Endometrium (tissue), 2 donors: ENCODE results near the gene YTHDF2.
"Not testable (repeated sequence)": the region's sequence is repeated elsewhere in the genome, so short reads cannot be mapped to it uniquely, and the experiment has no call there.

Experiments used
- FAIRE-seq: peaks from 2 replicates; lab custom pipeline; 2012; peaks lifted over from hg19 to GRCh38; lab: Jason Lieb, UNC
- donor health status: control.
- donor health status: control.

The YTHDF2 gene

GRCh38 chr1:28736450-28737306 is at the start of gene YTHDF2:
YTHDF2 (plus strand) TSS chr1:28736940; CDS start chr1:28737121, 181 bp downstream.
- no peak for FAIRE-seq

GRCh38 chr1:28691627-28692026 is 45.1 kb upstream of the YTHDF2 start:
- not testable (repeated sequence) for FAIRE-seq

GRCh38 chr1:28703629-28704028 is 33.1 kb upstream of the YTHDF2 start:
- FAIRE-seq = peak; percentile 60

- FAIRE-seq = no peak
Observed at GRCh38 chr1:28716336-28716735, 20.4 kb upstream of the YTHDF2 start.

GRCh38 chr1:28718166-28718565 is 18.6 kb upstream of the YTHDF2 start:
- FAIRE-seq = no peak

- no peak for FAIRE-seq
Observed at GRCh38 chr1:28718586-28719331, 18.0 kb upstream of the YTHDF2 start.

DNA sequence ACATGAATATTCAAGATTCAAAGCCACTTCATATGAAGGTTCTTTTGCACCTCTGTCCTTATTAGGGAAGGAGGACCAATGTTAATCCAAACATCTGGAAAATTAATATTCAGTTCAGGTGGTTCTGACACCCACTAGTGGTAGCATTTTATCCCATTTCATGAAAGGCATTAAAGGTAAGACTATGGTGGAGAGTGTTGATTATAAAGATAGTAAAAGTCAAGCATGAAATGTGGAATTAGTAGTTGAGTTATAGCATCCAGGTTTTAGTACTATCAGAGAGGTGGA is 17.5 kb upstream of the YTHDF2 start:
- FAIRE-seq = no peak

DNA sequence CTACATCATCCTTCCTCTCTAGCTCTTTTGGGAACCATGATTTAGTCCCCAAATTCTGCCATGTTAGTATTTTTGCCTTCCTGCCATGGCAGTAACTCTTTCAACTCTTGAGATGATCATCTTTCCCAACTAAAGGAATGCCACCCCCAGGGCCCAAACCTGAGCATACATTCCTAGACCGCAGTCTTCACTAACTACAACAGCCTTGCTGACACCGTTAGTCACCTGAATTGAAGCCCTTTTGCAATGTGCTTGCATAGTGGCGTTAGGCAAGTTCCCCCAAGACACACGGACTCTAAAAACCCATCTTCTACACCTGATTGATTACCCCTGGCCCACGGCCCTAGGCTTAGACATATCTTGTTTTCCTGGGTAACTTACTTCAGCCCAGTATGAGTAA is 16.4 kb upstream of the YTHDF2 start:
- no peak for FAIRE-seq

DNA sequence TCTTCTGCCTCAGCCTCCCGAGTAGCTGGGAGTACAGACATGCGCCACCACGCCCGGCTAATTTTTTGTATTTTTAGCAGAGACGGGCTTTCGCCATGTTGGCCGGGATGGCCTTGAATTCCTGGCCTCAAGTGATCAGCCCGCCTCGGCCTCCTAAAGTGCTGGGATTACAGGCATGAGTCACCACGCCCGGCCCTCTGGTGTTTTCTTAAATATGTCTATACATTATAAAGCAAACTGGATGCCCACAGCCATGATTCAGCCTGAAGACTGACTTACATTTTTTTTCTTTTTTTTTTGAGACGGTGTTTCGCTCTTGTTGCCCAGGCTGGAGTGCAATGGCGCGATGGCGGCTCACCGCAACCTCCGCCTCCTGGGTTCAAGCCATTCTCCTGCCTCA is 14.8 kb upstream of the YTHDF2 start:
- not testable (repeated sequence) for FAIRE-seq

DNA sequence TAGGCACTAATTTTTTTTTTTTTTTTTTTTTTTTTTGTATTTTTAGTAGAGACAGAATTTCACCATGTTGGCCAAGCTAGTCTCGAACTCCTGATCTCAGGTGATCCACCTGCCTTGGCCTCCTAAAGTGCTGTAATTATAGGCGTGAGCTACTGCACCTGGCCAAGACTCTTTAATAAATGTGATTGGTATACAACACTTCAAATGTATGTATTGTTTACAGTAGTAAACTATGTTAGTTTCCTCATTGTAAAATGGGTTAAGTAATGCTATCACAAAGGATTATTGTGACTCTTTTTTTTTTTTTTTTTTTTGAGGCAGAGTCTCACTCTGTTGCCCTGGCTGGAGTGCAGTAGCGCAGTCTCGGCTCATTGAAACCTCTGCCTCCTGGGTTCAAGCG is 11.4 kb upstream of the YTHDF2 start:
- not testable (repeated sequence) for FAIRE-seq

- no peak for FAIRE-seq
Observed at GRCh38 chr1:28735961-28736449, 735 bp upstream of the YTHDF2 start.

DNA sequence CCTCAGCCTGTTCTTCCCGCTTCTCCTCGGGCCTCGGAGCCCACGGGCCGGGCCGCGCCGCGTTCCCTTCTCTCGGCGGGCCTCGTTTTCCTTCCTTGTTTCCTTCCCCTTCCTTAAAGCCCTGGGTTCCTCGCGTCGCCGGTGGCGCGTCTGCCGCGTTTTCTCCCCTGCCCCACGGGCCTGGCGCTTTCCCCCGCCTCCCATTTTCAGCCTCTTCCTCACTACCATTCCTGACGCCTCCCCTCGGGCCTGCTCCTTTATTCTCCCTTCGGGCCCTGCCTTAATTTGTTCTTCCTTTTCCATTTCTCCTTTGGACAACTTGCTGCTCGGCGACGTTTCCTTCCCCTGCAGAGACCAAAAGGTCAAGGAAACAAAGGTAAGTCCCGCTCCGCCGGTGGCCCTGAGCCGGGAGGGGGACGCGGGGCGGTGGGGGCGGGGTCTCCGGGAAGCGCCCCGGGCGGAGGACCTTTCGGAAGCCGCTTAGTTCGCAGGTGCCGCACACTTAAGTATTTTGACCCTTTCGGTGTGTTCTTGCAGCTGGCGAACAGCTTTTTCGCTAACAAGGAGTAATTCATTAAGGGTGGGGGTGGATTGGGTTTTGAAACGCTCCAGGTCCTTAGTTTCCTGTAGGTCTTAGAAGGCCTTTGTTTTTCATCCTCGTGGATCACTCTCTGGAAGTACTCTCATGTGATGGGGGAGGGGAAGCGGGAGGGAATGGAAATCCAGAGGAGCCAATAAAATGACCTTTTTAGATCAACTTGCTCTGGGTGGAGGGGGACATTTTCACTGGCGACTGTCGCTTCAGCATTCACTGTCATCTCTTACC is 780 bp downstream of the YTHDF2 start:
- FAIRE-seq = no peak

DNA sequence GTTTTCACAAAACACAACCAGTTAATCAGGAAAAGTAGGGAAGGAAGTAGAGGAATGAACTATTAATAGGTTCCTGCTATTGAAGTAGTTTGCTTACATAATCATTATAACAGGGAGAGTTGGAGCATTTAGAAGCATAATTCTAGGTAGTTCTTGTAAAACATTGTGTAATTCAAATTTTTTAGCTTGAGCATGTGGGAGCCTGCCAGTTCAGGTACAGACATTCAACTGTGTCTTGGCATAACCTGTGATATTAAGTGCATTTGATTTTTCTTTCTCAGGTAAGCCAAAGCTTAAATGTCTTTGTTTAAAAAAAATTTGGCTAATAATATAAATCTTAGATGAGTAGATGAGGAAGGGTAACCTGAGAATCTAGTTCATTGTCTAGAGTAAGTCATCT is 3.4 kb downstream of the YTHDF2 start:
- no peak for FAIRE-seq

DNA sequence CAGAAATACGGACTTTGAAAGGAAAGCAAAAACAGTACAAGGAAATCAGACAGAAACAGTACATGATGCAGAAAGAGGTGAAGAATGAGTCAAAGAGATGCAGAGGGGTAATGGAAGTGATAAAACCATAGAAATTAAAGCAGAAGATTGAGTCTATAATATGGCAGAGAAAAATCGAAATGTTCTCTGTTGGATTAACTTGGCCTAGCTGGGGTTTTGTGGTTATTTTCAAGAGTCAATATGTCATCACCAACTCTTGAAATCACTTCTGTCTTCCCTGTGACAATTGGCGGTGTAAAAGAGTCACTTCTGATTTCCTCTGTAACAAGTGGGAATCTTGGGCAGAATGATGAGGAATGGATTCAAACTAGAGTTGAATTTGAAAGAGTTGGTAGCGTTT is 7.4 kb downstream of the YTHDF2 start:
- FAIRE-seq = no peak

- no peak for FAIRE-seq
Observed at GRCh38 chr1:28745653-28746173, 9.0 kb downstream of the YTHDF2 start.

GRCh38 chr1:28750330-28750729 is 13.6 kb downstream of the YTHDF2 start:
- FAIRE-seq = no peak

DNA sequence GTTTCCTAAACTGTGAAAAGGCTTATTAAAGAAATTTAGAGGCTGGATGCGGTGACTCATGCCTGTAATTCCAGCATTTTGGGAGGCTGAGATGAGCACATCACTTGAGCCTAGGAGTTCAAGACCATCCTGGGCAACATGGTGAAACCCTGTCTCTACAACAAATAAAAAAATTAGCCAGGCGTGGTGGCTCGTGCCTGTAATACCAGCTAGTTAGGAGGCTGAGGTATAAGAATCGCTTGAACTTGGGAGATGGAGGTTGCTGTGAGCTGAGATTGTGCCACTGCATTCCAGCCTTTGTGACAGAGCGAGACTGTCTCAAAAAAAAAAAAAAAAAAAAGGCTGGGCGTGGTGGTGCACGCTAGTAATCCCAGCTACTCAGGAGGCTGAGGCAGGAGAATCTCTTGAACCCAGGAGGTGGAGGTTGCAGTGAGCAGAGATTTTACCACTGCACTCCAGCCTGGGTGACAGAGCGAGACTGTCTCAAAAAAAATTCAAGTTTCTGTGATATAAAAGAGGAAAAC is 14.1 kb downstream of the YTHDF2 start:
- FAIRE-seq = not testable (repeated sequence)

DNA sequence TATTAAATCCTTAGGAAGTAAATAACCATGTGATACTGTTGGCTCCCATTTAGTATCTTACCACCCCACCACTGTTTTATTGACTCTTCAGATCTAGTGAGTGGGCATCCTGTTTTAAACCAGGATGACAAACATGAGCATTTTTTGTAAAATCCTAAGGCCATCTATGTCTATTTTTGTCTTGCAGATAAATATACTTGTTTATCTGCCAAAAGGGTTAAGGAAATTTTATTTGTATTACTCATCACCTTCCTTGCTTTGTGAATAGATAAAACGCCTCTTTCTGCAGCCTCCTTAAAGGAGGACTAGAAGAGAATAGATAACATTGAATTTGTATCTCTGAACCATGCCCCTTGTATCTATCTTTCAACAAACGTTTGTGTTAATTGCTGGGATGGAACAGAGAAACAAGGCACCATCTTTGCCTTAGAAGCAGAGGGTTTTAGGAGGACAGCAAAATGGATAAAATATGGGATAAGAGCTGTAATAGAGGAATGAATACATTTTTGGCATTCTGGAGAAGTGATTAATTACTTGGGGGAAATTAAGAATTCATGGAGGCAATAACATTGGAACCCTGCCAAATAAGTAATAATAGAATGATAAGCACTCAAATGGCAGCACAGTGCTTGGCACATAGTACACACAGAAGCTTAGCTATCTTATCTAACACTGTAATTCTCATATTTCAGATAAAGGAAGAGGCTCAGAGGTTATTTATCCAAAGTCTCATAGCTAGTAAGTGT is 14.7 kb downstream of the YTHDF2 start:
- FAIRE-seq = no peak

- FAIRE-seq = no peak
Observed at GRCh38 chr1:28755701-28756100, 19.0 kb downstream of the YTHDF2 start.

GRCh38 chr1:28756846-28757245 is 20.1 kb downstream of the YTHDF2 start:
- FAIRE-seq = no peak

DNA sequence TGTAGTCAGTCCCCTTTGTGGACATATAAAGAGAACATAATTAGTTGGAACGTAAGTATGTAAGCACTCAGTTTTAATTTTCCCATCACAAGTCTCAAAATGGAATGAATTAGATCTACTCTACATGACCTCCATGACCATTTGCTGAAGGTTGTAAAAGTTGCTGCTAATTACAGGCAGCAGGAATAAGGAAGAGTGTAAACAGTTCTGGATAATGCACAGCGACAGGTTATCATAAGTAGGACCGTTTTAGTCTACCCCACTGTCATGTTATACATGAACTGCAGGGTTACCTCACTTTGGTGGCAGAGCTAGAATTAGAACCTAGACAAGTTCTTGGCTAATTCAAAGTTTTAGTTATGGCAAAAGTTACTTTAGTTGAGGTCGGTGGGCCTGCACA is 21.7 kb downstream of the YTHDF2 start:
- no peak for FAIRE-seq
